ENCODE measurements around the gene SRSF11. TPM values are rescaled to one million over a fixed set of nuclear protein-coding genes. Genes with fewer than 3 reads are reported as not detected.

SRSF11 gene
- polyA plus RNA-seq, 3 donors: 60.0 to 189 (median 66.5) TPM

GRCh38 chr1:70265946-70266345, 44.8 kb downstream of the SRSF11 start:
- peak overlapping the region in 1 of 7 donors; percentile 30 for H3K27ac Mint-ChIP-seq
- H3K79me2 ChIP-seq (ENCODE audit: insufficient read depth, low read length): no peaks in the 10 kb centered on the region
- H3K9me3 Mint-ChIP-seq: peaks cover 0 to 12% (median 4%) of the 10 kb centered on the region in 7 donors
- H3K4me3 ChIP-seq (replicated peaks in 1 of 3; ENCODE audit: low read depth in 2 of 3, low read length in 3 of 3): no peak overlapping the region
- H3K9ac ChIP-seq (ENCODE audit: insufficient read depth, low read length, poor library complexity, severe bottlenecking): no peak overlapping the region
- H3K27me3 ChIP-seq (ENCODE audit: control insufficient read depth in 2 of 2, insufficient read depth in 2 of 2, low read length in 2 of 2): no peaks in the 10 kb centered on the region
- H3K4me3 Mint-ChIP-seq: no peak overlapping the region
- no peaks in the 10 kb centered on the region for H4K20me1 ChIP-seq (ENCODE audit: insufficient read depth, low read length)
- WGBS (ENCODE audit: insufficient coverage): no CpG with 5 or more reads among the region's 1 CpG
- H3K36me3 Mint-ChIP-seq: peaks cover 49 to 63% of the 10 kb centered on the region in 2 donors
- no peak overlapping the region for H3K4me2 ChIP-seq (replicated peaks; ENCODE audit: extremely low read depth, low read length, poor library complexity, severe bottlenecking)
- intact Hi-C loops (cut with micrococcal nuclease): no loop called here
- no peak for DNase-seq
- no peak overlapping the region for H2AFZ ChIP-seq (ENCODE audit: insufficient read depth, low read depth, low read length, poor library complexity, severe bottlenecking)
- H3K27ac ChIP-seq (ENCODE audit: low read depth in 1 of 2, low read length in 2 of 2): no peak overlapping the region
- no peaks in the 10 kb centered on the region for H3K4me1 ChIP-seq (ENCODE audit: control insufficient read depth in 1 of 2, insufficient read depth in 2 of 2, low read length in 2 of 2)
- H3K4me1 Mint-ChIP-seq: no peaks in the 10 kb centered on the region
- peaks cover 20 to 63% of the 10 kb centered on the region in 2 donors for H3K36me3 ChIP-seq (replicated peaks in 1 of 2; ENCODE audit: control insufficient read depth in 1 of 2, insufficient read depth in 2 of 2, low read length in 2 of 2)
- no peak for TF ChIP-seq CTCF (IDR thresholded peaks at IDR 0.05)
- H3K9me3 ChIP-seq (replicated peaks in 1 of 2; ENCODE audit: control insufficient read depth in 1 of 2, insufficient read depth in 1 of 2, low read length in 2 of 2): no peaks in the 10 kb centered on the region
- H3K27me3 Mint-ChIP-seq (ENCODE audit: low read depth in 3 of 3): no peaks in the 10 kb centered on the region

- Histone ChIP-seq H3K9me3 (replicated peaks in 1 of 2; ENCODE audit: control insufficient read depth in 1 of 2, insufficient read depth in 1 of 2, low read length in 2 of 2) (no peaks in the 10 kb centered on the region), H3K27ac (ENCODE audit: low read depth in 1 of 2, low read length in 2 of 2) (no peak overlapping the region), H3K4me2 (replicated peaks; ENCODE audit: extremely low read depth, low read length, poor library complexity, severe bottlenecking) (no peak overlapping the region), H3K4me1 (ENCODE audit: control insufficient read depth in 1 of 2, insufficient read depth in 2 of 2, low read length in 2 of 2) (no peaks in the 10 kb centered on the region), H3K36me3 (replicated peaks in 1 of 2; ENCODE audit: control insufficient read depth in 1 of 2, insufficient read depth in 2 of 2, low read length in 2 of 2) (peaks cover 31 to 60% of the 10 kb centered on the region in 2 donors), H3K79me2 (ENCODE audit: insufficient read depth, low read length) (no peaks in the 10 kb centered on the region), H3K9ac (ENCODE audit: insufficient read depth, low read length, poor library complexity, severe bottlenecking) (no peak overlapping the region), H3K27me3 (ENCODE audit: control insufficient read depth in 2 of 2, insufficient read depth in 2 of 2, low read length in 2 of 2) (no peaks in the 10 kb centered on the region), H2AFZ (ENCODE audit: insufficient read depth, low read depth, low read length, poor library complexity, severe bottlenecking) (no peak overlapping the region), H3K4me3 (replicated peaks in 1 of 3; ENCODE audit: low read depth in 2 of 3, low read length in 3 of 3) (no peak overlapping the region), H4K20me1 (ENCODE audit: insufficient read depth, low read length) (no peaks in the 10 kb centered on the region)
- DNase-seq: no peak
- TF ChIP-seq CTCF (IDR thresholded peaks at IDR 0.05): no peak
- intact Hi-C loops (cut with micrococcal nuclease): no loop called here
- H3K36me3 Mint-ChIP-seq: peaks cover 37 to 69% of the 10 kb centered on the region in 2 donors
- WGBS (ENCODE audit: insufficient coverage): 100% methylated on average over 3 of the region's 5 CpGs
- peak overlapping the region in 1 of 7 donors; percentile 54 for H3K27ac Mint-ChIP-seq
- no peaks in the 10 kb centered on the region for H3K4me1 Mint-ChIP-seq
- peaks cover 0 to 1% (median 0%) of the 10 kb centered on the region in 3 donors for H3K27me3 Mint-ChIP-seq (ENCODE audit: low read depth in 3 of 3)
- no peaks in the 10 kb centered on the region for H3K9me3 Mint-ChIP-seq
- no peak overlapping the region for H3K4me3 Mint-ChIP-seq
Measured at GRCh38 chr1:70277875-70278274, 56.7 kb downstream of the SRSF11 start.

Measured in CD14-positive monocyte (primary cell).